NCI-H146 treated with DMSO at 0.1 percent for 48 hours (cell line): ENCODE data around the gene CNTRL.
"Not testable (repeated sequence)": the region's sequence is repeated elsewhere in the genome, so short reads cannot be mapped to it uniquely, and the experiment has no call there.

Experiments
- DNase-seq: peaks from one replicate; lab custom pipeline; 2025; ENCODE audit not compliant: unreplicated experiment; lab: John Stamatoyannopoulos, UW

Gene CNTRL

GRCh38 chr9:121067640-121068039 is 7.1 kb upstream of the CNTRL start:
- no peak for DNase-seq

- DNase-seq: no peak
Observed at GRCh38 chr9:121069396-121069795, 5.4 kb upstream of the CNTRL start.

GRCh38 chr9:121071370-121071755 is 3.4 kb upstream of the CNTRL start:
- no peak for DNase-seq

- no peak for DNase-seq
Observed at GRCh38 chr9:121071756-121072421, 2.9 kb upstream of the CNTRL start.

- peak; percentile 1 for DNase-seq
Observed at GRCh38 chr9:121073038-121073437, 1.7 kb upstream of the CNTRL start.

GRCh38 chr9:121075251-121076036 is 689 bp downstream of the CNTRL start:
- DNase-seq: peak; percentile 43

GRCh38 chr9:121082075-121082474 is 7.3 kb downstream of the CNTRL start:
- no peak for DNase-seq

GRCh38 chr9:121085661-121086060 is 10.9 kb downstream of the CNTRL start:
- no peak for DNase-seq

GRCh38 chr9:121088576-121088975 is 13.8 kb downstream of the CNTRL start:
- no peak for DNase-seq

- not testable (repeated sequence) for DNase-seq
Observed at GRCh38 chr9:121090743-121091142, 16.0 kb downstream of the CNTRL start.

GRCh38 chr9:121095057-121095456 is 20.3 kb downstream of the CNTRL start:
- no peak for DNase-seq

GRCh38 chr9:121098567-121099198 is 23.9 kb downstream of the CNTRL start:
- DNase-seq: no peak

- not testable (repeated sequence) for DNase-seq
Observed at GRCh38 chr9:121104054-121104453, 29.3 kb downstream of the CNTRL start.

GRCh38 chr9:121105531-121105930 is 30.8 kb downstream of the CNTRL start:
- no peak for DNase-seq

- no peak for DNase-seq
Observed at GRCh38 chr9:121107029-121107428, 32.3 kb downstream of the CNTRL start.

GRCh38 chr9:121107881-121108280 is 33.1 kb downstream of the CNTRL start:
- no peak for DNase-seq

- DNase-seq: no peak
Observed at GRCh38 chr9:121115466-121115865, 40.7 kb downstream of the CNTRL start.

GRCh38 chr9:121118266-121118665 is 43.5 kb downstream of the CNTRL start:
- no peak for DNase-seq

GRCh38 chr9:121120386-121120785 is 45.6 kb downstream of the CNTRL start:
- DNase-seq: no peak

- peak; percentile 77 for DNase-seq
Observed at GRCh38 chr9:121121582-121122087, 46.9 kb downstream of the CNTRL start.

GRCh38 chr9:121122246-121123032 is 47.7 kb downstream of the CNTRL start:
- DNase-seq: no peak
